ENCODE results near the gene ETS2. TPM values are rescaled to one million over a fixed set of nuclear protein-coding genes. Genes with fewer than 3 reads are reported as not detected.

Gene ETS2
- total RNA-seq (2022; extraction: Qiagen RNA extraction), result 76.0 to 98.4 TPM (median 88.2 TPM) in 5 replicates

GRCh38 chr21:38805328-38806152 is at the start of gene ETS2:
TSS of gene ETS2 (plus strand) at chr21:38805929. CDS start at chr21:38810035, 4,106 bp downstream.

